DOHH2 (cell line): ENCODE measurements around the gene ABTB1.

Experiments
- EZH2phosphoT487 ChIP-seq: fragments of 200-600 bp; sonication (generic); IDR thresholded peaks from 2 replicates; pipeline ENCODE4 v1.6.1; 2017; ENCODE audit warnings: borderline replicate concordance, mild to moderate bottlenecking, antibody characterized with exemption, low read length, moderate library complexity, mixed read lengths
- TF ChIP-seq, protein P1 (sequence below): fragments of 200-600 bp; sonication (generic); IDR thresholded peaks from one replicate; pipeline ENCODE4 v1.5.1; 2014; ENCODE audit warnings: antibody characterized with exemption, mild to moderate bottlenecking, low read depth, low read length; ENCODE audit not compliant: poor library complexity, severe bottlenecking

DNA sequence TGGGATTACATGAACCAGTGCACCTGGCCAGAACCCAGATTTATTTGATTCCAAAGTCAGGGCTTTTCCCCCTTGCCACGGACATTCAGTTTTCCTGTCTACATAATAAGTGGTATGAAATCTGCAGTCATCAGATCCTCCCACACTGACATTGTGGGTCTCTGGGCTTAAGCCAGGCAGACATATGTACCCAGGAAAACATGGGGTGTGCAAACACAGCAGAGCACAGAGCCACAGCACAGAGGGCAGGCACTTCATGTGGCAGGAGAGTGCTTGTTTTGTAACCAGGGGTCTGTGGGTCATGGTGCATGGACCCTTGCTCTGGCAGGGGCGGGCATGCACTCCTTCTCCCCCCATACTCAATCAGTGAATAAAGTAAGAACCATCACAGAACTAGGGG, 6.1 kb upstream of the ABTB1 start:
- TF ChIP-seq, protein P1, sequence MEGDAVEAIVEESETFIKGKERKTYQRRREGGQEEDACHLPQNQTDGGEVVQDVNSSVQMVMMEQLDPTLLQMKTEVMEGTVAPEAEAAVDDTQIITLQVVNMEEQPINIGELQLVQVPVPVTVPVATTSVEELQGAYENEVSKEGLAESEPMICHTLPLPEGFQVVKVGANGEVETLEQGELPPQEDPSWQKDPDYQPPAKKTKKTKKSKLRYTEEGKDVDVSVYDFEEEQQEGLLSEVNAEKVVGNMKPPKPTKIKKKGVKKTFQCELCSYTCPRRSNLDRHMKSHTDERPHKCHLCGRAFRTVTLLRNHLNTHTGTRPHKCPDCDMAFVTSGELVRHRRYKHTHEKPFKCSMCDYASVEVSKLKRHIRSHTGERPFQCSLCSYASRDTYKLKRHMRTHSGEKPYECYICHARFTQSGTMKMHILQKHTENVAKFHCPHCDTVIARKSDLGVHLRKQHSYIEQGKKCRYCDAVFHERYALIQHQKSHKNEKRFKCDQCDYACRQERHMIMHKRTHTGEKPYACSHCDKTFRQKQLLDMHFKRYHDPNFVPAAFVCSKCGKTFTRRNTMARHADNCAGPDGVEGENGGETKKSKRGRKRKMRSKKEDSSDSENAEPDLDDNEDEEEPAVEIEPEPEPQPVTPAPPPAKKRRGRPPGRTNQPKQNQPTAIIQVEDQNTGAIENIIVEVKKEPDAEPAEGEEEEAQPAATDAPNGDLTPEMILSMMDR: no peak
- TF ChIP-seq EZH2phosphoT487: no peak
